ENCODE measurements around the gene P2RX6.

DNA sequence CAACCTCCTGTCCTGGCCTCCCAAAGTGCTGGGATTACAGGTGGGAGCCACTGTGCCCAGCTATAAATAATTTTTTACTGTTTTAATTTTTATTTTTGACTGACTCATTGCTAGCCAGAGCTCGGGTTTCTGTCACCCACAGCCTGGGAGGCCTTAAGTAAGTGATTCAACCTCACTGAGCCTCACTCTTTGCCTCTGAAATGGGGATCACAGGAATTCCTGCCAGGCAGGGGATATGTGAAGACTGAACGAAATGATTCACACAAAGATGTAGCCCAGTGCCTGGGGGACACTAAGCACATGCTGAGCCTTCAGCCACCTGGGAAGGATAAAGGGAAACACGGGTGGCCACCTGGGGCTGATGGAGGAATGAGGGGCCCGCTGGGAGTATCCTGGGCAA, 27.0 kb downstream of the P2RX6 start:
- TF ChIP-seq NANOG (IDR thresholded peaks at IDR 0.05; ENCODE audit: borderline replicate concordance) (no peak), POLR2AphosphoS5 (IDR thresholded peaks at IDR 0.05; ENCODE audit: low read depth) (no peak), ZNF331 (CRISPR knock-in tag; IDR thresholded peaks at IDR 0.05; ENCODE audit: low read depth) (no peak), EZH2 (IDR thresholded peaks at IDR 0.05; ENCODE audit: low read depth, unreplicated experiment) (no peak), EZH2phosphoT487 (IDR thresholded peaks at IDR 0.05; ENCODE audit: unreplicated experiment) (no peak)
- TF ChIP-seq, protein P1, sequence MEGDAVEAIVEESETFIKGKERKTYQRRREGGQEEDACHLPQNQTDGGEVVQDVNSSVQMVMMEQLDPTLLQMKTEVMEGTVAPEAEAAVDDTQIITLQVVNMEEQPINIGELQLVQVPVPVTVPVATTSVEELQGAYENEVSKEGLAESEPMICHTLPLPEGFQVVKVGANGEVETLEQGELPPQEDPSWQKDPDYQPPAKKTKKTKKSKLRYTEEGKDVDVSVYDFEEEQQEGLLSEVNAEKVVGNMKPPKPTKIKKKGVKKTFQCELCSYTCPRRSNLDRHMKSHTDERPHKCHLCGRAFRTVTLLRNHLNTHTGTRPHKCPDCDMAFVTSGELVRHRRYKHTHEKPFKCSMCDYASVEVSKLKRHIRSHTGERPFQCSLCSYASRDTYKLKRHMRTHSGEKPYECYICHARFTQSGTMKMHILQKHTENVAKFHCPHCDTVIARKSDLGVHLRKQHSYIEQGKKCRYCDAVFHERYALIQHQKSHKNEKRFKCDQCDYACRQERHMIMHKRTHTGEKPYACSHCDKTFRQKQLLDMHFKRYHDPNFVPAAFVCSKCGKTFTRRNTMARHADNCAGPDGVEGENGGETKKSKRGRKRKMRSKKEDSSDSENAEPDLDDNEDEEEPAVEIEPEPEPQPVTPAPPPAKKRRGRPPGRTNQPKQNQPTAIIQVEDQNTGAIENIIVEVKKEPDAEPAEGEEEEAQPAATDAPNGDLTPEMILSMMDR (conservative IDR thresholded peaks at IDR 0.05; ENCODE audit: low read depth in 2 of 2) = no peak
- TF ChIP-seq, protein P2, sequence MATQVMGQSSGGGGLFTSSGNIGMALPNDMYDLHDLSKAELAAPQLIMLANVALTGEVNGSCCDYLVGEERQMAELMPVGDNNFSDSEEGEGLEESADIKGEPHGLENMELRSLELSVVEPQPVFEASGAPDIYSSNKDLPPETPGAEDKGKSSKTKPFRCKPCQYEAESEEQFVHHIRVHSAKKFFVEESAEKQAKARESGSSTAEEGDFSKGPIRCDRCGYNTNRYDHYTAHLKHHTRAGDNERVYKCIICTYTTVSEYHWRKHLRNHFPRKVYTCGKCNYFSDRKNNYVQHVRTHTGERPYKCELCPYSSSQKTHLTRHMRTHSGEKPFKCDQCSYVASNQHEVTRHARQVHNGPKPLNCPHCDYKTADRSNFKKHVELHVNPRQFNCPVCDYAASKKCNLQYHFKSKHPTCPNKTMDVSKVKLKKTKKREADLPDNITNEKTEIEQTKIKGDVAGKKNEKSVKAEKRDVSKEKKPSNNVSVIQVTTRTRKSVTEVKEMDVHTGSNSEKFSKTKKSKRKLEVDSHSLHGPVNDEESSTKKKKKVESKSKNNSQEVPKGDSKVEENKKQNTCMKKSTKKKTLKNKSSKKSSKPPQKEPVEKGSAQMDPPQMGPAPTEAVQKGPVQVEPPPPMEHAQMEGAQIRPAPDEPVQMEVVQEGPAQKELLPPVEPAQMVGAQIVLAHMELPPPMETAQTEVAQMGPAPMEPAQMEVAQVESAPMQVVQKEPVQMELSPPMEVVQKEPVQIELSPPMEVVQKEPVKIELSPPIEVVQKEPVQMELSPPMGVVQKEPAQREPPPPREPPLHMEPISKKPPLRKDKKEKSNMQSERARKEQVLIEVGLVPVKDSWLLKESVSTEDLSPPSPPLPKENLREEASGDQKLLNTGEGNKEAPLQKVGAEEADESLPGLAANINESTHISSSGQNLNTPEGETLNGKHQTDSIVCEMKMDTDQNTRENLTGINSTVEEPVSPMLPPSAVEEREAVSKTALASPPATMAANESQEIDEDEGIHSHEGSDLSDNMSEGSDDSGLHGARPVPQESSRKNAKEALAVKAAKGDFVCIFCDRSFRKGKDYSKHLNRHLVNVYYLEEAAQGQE (IDR thresholded peaks at IDR 0.05; ENCODE audit: unreplicated experiment) = no peak
